Measurements from ENCODE around the gene PLA2R1. TPM values are rescaled to one million over a fixed set of nuclear protein-coding genes. Genes with fewer than 3 reads are reported as not detected.

The PLA2R1 gene
- total RNA-seq = 3.1 and 15.4 TPM in 2 replicates

DNA sequence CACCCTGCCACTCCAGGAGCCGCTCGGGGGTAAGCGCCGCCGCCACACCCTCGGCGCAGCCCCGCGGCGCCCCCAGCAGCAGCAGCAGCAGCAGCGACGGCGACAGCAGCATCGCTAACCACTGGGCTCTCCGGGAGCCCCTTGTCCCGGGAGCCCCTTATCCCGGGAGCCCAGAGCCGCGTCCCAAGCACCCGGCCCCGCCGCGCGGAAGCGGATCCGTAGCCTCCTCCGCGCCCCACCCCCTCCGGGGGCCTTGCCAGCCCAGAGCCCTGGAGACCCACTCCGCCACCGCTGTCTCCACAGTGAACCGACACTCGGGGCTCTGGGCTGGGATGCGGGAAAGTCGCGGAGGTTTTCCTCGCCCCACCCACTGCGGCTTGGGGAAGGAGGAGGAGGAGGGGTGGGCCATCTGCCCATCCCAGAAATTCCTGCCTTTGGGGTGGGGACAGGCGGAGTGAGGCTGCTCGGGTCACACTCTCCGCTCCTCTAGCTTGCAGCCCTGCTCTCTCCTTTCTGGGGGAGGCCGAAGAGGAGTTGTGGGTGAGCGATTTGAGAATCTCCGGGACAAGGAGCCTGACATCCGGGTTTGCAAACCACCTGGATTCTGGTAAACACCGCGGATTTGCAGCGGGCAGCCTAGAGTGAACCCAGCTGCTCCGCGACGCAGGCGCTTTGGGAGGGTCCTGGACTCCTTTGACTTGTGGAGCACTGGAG is at the start of gene PLA2R1:
TSS of gene PLA2R1 (minus strand) at position 324 of the 714 bp plus-strand sequence. CDS start at position 112, 212 bp downstream.

DNA sequence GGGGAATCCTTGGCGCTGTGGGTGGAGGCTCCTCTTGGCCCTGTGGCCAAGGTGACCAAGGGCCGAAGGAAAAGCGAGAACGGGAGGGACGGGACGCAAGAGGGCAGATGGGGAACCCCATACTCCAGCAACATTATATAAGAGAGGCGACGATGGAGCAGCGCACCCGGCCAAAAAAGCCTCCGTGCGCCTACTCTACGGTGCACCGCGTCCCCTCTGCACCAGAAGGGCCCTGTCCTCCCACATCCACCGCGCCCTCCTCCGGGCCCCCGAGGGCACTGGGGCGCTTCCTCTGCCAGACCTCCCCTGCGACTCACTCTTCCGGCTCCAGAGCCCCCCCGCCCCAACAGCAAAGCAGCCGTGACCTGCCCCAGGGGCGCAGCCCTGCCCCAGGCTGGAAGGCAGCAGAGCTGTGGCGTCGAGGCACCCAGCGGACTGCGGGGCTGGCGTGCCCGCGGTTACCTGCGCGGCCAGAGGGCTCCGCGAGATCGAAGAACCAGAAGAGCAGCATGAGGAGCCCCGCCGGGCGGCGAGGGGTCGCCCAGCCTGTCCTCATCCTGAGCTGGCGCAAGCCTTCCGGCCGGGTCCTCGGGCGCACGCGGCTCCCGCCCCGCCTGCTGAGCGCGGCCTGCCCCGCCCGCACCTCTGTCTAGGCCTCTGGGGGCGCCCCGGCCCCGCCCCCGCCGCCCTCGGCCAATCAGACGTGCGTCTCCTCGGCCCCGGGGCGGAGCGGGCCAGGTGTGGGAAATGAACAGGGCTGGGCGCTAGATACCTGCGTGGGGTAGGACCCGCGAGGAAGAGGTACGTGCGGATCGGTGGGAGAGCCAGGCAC is 158.1 kb downstream of the PLA2R1 start, which contains the start of gene LY75:
TSS of gene LY75 (minus strand) at position 630 of the 832 bp plus-strand sequence.

Other genes with a start within 250 kb of the PLA2R1 start
- under 0.01 and 0.47 TPM in 2 replicates for gene LY75, start 157.9 kb downstream of the PLA2R1 start, total RNA-seq
- gene ITGB6, start 137.7 kb upstream of the PLA2R1 start, total RNA-seq = 0.09 TPM in 1 of 2 replicates, not detected in the other

Measured in pericardium fibroblast (primary cell).